Suppressor macrophage (primary cell): ENCODE data around the gene NOBOX.
A peak's percentile ranks its signal among the peaks of the same experiment; 100 is the strongest.
"Not testable (repeated sequence)": the region's sequence is repeated elsewhere in the genome, so short reads cannot be mapped to it uniquely, and the experiment has no call there.

ENCODE experiments used
- DNase-seq, 4 experiments: peaks; one replicate each; pipeline ENCODE4 v3.0.0-alpha.2; 2020 to 2022

NOBOX gene

GRCh38 chr7:144391014-144391413, 12.5 kb downstream of the NOBOX start:
- no peak for DNase-seq

- no peak for DNase-seq
Measured at GRCh38 chr7:144390481-144390880, 13.0 kb downstream of the NOBOX start.

- DNase-seq = no peak
Measured at GRCh38 chr7:144388950-144389349, 14.5 kb downstream of the NOBOX start.

DNA sequence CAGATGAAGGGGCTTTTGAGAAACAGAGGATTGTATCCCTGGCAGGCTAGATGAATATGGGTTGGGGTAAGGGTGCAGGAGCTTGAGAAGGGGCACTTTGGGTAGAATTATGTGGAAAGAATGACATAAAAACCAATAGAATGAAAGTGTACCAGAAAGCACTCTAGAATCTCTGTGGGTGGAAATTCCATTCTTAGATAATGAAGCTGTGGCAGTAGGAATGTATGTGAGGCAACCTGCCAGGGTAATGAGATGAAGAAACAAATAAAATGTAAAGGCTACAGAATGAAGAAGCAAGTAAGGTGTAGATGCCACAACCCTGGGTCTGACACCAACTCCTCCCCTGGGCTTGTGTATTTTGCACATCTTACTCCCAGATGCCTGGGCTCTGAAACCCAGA, 16.8 kb downstream of the NOBOX start:
- DNase-seq = no peak

DNA sequence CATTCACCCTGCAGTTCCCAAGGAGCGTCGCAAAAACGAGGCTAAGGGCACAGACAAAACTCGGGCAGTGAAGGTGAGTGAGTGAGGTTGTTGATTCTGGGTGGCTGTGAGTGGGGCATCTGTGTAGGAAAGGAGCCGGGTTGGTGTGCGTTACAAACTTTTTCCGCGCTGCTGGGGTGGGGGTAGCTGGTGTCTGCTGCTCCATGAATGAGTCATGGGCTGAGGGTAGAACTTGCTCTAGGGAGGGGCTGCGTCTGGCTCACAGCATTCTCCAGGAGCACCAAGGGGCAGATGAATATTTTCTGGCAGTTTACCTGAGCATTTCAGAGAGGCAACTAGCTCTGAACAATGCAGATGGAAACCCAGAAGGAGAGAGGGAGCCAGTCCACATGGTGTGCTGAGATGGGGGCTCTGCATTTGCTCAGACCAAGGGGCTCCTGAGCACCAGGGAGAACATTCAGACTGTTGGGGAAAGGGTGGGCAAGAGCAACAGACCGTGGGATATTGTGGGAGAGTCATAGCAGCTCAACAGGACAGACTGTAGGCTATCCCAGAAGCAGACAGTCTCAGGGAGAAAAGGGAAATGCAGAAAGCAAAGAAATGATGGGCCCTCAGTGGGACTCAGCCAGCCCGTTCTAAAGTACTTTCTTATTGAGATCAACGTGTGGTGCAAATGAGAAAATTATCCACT, 18.8 kb downstream of the NOBOX start:
- no peak for DNase-seq

DNA sequence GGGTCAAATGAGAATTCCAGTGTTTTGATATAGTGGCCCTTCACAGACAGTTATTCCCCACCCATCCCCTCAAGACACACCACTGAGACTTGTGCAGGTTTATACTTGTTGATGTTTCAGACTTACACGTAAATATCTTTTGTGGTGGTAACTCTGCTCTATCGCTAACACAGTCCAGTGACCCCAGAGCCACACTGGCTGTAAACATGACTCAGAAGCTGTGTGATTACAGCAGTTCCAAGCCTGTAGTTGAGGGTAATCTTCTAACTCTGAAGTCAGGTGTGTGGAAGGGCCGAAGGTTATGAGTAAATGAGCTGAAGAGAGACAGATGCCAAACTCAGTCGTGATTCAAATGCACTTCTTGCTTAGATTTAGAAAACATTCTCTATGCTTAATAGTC, 19.4 kb downstream of the NOBOX start:
- no peak for DNase-seq

DNA sequence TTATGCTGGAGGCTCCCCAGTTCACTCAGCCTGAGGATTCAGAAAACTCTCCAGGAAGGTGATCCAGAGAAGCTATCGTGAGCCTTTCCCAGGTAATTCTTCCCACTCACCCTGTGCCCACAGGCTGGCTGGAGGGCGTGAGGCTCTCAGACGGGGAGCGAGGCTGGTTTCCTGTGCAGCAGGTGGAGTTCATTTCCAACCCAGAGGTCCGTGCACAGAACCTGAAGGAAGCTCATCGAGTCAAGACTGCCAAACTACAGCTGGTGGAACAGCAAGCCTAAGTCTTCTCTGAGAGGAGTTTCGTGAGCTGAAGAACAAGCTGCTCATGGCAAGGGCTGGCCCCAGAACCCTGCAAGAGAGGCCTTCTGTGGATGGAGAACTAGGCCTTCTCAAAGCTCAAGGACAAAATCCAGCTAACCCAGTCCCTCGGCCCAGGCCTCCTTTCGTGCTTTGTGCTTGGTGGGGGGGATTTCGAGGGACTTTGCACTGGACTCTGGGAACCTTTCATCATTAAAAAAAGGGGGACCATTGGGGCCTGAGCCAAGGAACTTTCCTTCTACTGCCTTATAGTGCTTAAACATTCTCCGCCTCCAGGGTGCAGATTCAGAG, 23.6 kb downstream of the NOBOX start:
- DNase-seq = no peak

- no peak for DNase-seq
Measured at GRCh38 chr7:144378651-144379050, 24.8 kb downstream of the NOBOX start.

DNA sequence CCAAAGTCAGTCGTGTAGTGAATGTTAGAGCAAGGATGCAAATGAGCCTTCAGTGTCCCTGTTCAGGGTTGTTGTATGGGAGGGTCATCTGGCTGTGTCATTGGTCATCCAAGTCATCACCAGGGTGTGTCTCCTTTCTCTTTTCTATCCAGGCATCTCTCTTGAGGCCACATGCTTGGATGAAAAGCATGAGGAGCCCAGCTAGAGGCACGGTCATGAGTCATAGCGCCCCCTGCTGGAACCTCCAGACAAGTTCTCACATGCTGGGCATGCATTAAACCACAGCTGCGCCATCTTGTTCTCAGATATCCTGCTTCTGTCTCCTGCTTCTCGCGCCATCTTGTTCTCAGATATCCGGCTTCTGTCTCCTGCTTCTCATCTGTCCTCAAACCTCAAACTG, 34.3 kb downstream of the NOBOX start:
- DNase-seq = not testable (repeated sequence)

DNA sequence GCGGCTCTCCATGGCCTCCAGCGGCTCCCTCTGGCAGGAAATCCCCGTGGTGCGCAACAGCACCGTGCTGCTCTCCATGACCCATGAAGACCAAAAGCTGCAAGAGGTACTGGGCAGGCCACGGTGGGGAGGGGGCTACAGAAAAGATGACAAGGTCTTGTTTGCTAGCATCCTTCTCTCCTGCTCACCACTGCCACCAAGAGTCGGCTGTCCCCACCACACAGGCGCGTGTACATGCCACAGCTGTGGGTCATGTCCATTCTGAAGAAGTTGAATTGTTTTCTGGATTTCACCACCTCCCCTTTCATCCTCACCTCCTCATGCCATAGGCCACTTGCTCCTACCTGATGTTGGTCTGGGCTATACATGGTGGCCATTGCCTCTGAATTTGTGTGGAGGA, 36.2 kb downstream of the NOBOX start:
- not testable (repeated sequence) for DNase-seq

DNA sequence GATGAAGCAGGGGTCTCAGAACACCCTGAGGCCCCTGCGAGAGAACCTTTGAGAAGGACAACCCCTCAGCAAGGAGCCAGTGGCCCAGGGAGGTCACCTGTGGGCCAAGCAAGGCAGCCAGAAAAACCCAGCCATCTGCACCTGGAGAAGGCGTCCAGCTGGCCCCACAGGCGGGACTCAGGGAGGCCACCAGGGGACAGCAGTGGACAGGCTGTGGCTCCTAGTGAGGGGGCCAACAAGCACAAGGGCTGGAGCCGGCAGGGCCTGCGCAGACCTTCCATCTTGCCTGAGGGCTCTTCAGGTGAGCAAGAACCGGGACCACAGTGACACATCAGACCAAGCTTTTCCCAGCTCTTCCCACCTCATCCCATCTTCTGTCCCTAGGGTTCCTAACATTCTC, 38.0 kb downstream of the NOBOX start:
- DNase-seq = not testable (repeated sequence)

GRCh38 chr7:144362061-144362460, 41.4 kb downstream of the NOBOX start:
- not testable (repeated sequence) for DNase-seq

GRCh38 chr7:144356860-144357259, 46.6 kb downstream of the NOBOX start:
- DNase-seq = not testable (repeated sequence)

GRCh38 chr7:144356185-144356584, 47.3 kb downstream of the NOBOX start:
- not testable (repeated sequence) for DNase-seq

- DNase-seq = not testable (repeated sequence)
Measured at GRCh38 chr7:144355176-144355822, 48.2 kb downstream of the NOBOX start, which contains the start of gene ARHGEF5. Gene ARHGEF5 (plus strand): TSS chr7:144355402. CDS start chr7:144362670, 7,268 bp downstream.

DNA sequence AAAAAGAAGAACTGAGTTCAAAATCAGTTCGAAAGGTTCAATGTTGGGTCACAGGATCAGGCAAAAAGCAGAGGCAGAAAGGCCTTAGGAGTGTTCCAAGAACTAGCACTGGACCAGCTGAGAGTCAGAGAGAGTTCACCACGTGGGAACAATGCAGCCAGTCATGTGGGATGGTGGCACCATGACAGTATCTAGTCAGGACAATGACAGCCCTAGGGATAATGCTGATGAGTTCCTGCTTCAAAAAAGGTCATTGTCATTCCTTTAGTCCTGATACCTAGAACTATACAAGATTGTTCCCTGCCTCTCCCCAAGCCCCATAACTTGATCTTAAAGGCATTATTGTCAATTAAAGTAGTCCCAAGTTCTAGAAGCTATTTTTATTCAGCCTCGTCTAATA, 51.8 kb downstream of the NOBOX start:
- DNase-seq = peak in 1 of 4 experiments; percentile 5

GRCh38 chr7:144348625-144349024, 54.9 kb downstream of the NOBOX start:
- not testable (repeated sequence) for DNase-seq
